Measurements from ENCODE around the gene SIPA1. TPM values are rescaled to one million over a fixed set of nuclear protein-coding genes. Genes with fewer than 3 reads are reported as not detected.
"Not testable (repeated sequence)": the region's sequence is repeated elsewhere in the genome, so short reads cannot be mapped to it uniquely, and the experiment has no call there.

The SIPA1 gene
- total RNA-seq, 1 experiment from 2014 or later: 30.0 TPM

DNA sequence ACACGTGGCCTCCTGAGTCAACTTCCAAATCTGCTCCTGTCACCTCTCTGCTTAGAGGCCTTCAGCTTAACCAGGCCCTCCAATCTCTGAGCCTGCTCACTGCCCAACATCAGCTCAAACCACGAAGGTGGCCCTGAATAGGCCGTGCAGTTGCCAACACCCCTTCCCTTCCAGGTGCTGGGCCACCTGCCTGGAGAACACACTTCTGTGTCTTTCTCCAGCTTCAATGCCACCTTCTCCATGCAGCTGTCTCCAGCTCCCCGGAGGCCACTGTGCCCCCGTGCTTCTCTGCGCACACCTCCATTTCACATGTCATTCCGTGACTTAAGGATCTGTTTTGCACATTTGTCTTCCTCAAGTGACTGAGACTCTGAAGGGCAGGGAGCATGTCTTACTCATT is 19.5 kb downstream of the SIPA1 start:
- Histone ChIP-seq H3K27ac (ENCODE audit: low read depth, low read length, poor library complexity, severe bottlenecking) (no peak overlapping the region), H3K36me3 (ENCODE audit: insufficient read depth, low read length, poor library complexity, severe bottlenecking) (peaks cover 73% of the 10 kb centered on the region), H3K4me3 (ENCODE audit: low read depth, low read length, poor library complexity, severe bottlenecking) (no peak overlapping the region), H3K27me3 (replicated peaks; ENCODE audit: insufficient read depth, low read depth, low read length, poor library complexity) (no peaks in the 10 kb centered on the region), H3K4me1 (ENCODE audit: insufficient read depth, low read length, poor library complexity, severe bottlenecking) (peaks cover 11% of the 10 kb centered on the region), H3K9me3 (ENCODE audit: low read depth, low read length, poor library complexity, severe bottlenecking) (no peaks in the 10 kb centered on the region)
- CTCF ChIA-PET: no interaction called here
- no peak for DNase-seq (ENCODE audit: low spot score)
- POLR2A ChIA-PET (ENCODE audit: low non-redundant PET): no interaction called here
- BruUV-seq (replicated peaks): no TSS peak
- intact Hi-C loops (cut with micrococcal nuclease; ENCODE audit: unreplicated experiment): no loop called here
- no peak for TF ChIP-seq EZH2 (IDR thresholded peaks at IDR 0.05; ENCODE audit: borderline replicate concordance, low read depth, low read length, poor library complexity, severe bottlenecking)
- TF ChIP-seq, protein P1, sequence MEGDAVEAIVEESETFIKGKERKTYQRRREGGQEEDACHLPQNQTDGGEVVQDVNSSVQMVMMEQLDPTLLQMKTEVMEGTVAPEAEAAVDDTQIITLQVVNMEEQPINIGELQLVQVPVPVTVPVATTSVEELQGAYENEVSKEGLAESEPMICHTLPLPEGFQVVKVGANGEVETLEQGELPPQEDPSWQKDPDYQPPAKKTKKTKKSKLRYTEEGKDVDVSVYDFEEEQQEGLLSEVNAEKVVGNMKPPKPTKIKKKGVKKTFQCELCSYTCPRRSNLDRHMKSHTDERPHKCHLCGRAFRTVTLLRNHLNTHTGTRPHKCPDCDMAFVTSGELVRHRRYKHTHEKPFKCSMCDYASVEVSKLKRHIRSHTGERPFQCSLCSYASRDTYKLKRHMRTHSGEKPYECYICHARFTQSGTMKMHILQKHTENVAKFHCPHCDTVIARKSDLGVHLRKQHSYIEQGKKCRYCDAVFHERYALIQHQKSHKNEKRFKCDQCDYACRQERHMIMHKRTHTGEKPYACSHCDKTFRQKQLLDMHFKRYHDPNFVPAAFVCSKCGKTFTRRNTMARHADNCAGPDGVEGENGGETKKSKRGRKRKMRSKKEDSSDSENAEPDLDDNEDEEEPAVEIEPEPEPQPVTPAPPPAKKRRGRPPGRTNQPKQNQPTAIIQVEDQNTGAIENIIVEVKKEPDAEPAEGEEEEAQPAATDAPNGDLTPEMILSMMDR (conservative IDR thresholded peaks at IDR 0.05; ENCODE audit: low read depth, low read length): no peak

DNA sequence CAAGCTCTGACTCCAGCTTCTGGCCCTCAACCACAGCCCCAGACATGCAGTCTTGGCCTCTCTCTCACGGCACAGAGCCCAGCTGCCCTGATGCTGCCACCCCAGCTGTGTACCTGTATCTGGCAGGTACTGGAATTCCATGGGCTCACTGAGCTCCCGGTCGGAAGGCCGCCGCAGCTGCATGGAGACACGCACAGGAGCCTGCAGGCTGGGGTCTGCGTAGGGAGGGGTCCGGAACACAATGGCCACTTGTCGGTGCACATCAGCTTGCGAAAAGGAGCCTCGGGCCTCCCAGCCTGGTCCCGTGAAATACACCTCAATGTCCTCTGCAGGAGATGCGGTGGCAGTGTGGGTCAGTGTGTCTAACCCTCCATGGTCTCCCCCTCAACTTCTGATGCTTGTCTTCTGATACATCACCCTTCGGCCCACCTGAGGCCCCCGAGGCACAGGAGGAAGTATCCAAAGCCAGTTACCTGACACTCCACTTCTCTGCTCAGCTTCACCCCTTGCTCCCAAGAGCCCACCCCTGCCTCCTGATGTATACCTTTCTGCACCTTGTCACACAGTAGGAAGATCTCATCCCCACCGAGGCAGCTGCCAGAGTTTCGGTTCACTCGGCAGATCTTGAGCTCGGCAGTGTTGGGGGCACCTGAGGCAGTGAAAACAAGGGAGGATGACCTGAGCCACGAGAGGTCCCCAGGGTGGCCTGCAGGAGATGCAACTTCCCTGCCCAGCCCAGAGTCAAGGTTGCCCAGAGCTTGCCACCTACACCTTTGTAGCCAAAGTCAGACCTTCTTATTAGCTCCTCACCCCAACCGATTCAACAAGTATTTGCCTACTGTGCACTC is 20.5 kb downstream of the SIPA1 start:
- BruUV-seq (replicated peaks): no TSS peak
- intact Hi-C loops (cut with micrococcal nuclease; ENCODE audit: unreplicated experiment): no loop called here
- DNase-seq (ENCODE audit: low spot score): no peak
- TF ChIP-seq, protein P1 (conservative IDR thresholded peaks at IDR 0.05; ENCODE audit: low read depth, low read length): no peak
- TF ChIP-seq EZH2 (IDR thresholded peaks at IDR 0.05; ENCODE audit: borderline replicate concordance, low read depth, low read length, poor library complexity, severe bottlenecking): no peak
- H3K4me1 ChIP-seq (ENCODE audit: insufficient read depth, low read length, poor library complexity, severe bottlenecking): peaks cover 6% of the 10 kb centered on the region
- H3K4me3 ChIP-seq (ENCODE audit: low read depth, low read length, poor library complexity, severe bottlenecking): no peak overlapping the region
- H3K27ac ChIP-seq (ENCODE audit: low read depth, low read length, poor library complexity, severe bottlenecking): no peak overlapping the region
- ChIA-PET CTCF (interaction anchor here (0.5 kb wide), 1 partner anchor 34 kb away, joined by 3 read pairs; no protein-coding TSS in a partner anchor), POLR2A (ENCODE audit: low non-redundant PET) (no interaction called here)
- H3K27me3 ChIP-seq (replicated peaks; ENCODE audit: insufficient read depth, low read depth, low read length, poor library complexity): no peaks in the 10 kb centered on the region
- H3K9me3 ChIP-seq (ENCODE audit: low read depth, low read length, poor library complexity, severe bottlenecking): no peaks in the 10 kb centered on the region
- peaks cover 73% of the 10 kb centered on the region for H3K36me3 ChIP-seq (ENCODE audit: insufficient read depth, low read length, poor library complexity, severe bottlenecking)

DNA sequence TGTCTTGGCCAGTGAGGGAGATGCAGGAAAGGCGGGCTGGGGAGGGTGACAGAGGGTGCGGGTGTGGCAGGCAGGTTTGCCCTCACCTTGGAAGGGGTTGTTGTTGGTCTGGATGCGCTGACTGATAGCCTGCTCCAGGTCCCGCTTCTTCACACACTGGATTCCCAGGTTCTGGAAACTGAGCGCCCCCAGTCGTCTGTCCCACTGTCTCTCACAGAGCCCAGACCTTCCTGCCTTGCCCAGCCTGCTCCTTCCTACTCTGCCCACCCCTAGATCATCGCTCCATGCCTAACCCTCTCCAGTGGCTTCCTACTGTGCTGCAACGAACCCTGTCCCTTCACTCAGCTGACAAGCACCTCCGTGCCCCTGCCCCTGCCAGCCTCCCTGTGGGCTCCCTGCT is 22.1 kb downstream of the SIPA1 start:
- TF ChIP-seq EZH2 (IDR thresholded peaks at IDR 0.05; ENCODE audit: borderline replicate concordance, low read depth, low read length, poor library complexity, severe bottlenecking): no peak
- TF ChIP-seq, protein P1 (conservative IDR thresholded peaks at IDR 0.05; ENCODE audit: low read depth, low read length): no peak
- H3K27ac ChIP-seq (ENCODE audit: low read depth, low read length, poor library complexity, severe bottlenecking): no peak overlapping the region
- intact Hi-C loops (cut with micrococcal nuclease; ENCODE audit: unreplicated experiment): no loop called here
- no TSS peak for BruUV-seq (replicated peaks)
- no peak overlapping the region for H3K4me3 ChIP-seq (ENCODE audit: low read depth, low read length, poor library complexity, severe bottlenecking)
- peaks cover 61% of the 10 kb centered on the region for H3K36me3 ChIP-seq (ENCODE audit: insufficient read depth, low read length, poor library complexity, severe bottlenecking)
- no peaks in the 10 kb centered on the region for H3K9me3 ChIP-seq (ENCODE audit: low read depth, low read length, poor library complexity, severe bottlenecking)
- H3K4me1 ChIP-seq (ENCODE audit: insufficient read depth, low read length, poor library complexity, severe bottlenecking): peaks cover 7% of the 10 kb centered on the region
- no peak for DNase-seq (ENCODE audit: low spot score)
- ChIA-PET POLR2A (ENCODE audit: low non-redundant PET) (no interaction called here), CTCF (no interaction called here)
- H3K27me3 ChIP-seq (replicated peaks; ENCODE audit: insufficient read depth, low read depth, low read length, poor library complexity): no peaks in the 10 kb centered on the region

DNA sequence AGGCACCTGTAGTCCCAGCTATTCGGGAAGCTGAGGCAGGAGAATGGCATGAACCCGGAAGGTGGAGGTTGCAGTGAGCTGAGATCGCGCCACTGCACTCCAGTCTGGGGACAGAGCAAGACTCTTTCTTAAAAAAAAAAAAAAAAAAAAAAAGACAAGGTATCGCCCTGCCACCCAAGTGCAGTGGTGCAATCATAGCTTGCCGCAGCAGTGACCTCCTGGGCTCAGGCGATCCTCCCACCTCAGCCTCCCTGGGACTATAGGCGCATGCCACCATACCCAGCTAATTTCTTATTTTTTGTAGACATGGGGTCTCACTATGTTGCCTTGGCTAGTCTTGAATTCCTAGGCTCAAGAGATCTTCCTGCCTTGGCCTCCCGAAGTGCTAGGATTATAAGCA is 23.0 kb downstream of the SIPA1 start:
- H3K36me3 ChIP-seq (ENCODE audit: insufficient read depth, low read length, poor library complexity, severe bottlenecking): peaks cover 52% of the 10 kb centered on the region
- H3K27me3 ChIP-seq (replicated peaks; ENCODE audit: insufficient read depth, low read depth, low read length, poor library complexity); H3K27ac ChIP-seq (ENCODE audit: low read depth, low read length, poor library complexity, severe bottlenecking); H3K4me1 ChIP-seq (ENCODE audit: insufficient read depth, low read length, poor library complexity, severe bottlenecking); H3K9me3 ChIP-seq (ENCODE audit: low read depth, low read length, poor library complexity, severe bottlenecking); DNase-seq (ENCODE audit: low spot score); BruUV-seq (replicated peaks); intact Hi-C loops (cut with micrococcal nuclease; ENCODE audit: unreplicated experiment); POLR2A ChIA-PET (ENCODE audit: low non-redundant PET); CTCF ChIA-PET: not testable (repeated sequence)
- peak overlapping the region; percentile 79 for H3K4me3 ChIP-seq (ENCODE audit: low read depth, low read length, poor library complexity, severe bottlenecking)
